Dermis microvascular lymphatic vessel endothelial cell (primary cell): ENCODE data around the gene GSTA4. TPM values are rescaled to one million over a fixed set of nuclear protein-coding genes. Genes with fewer than 3 reads are reported as not detected.

Experiments used
- total RNA-seq: library from RNA; depleted of rRNA; stranded (reverse); fragments of >200 nt; gene quantifications from 2 replicates; pipeline ENCODE4 v1.2.1, GENCODE V29; 2014

Gene GSTA4
- total RNA-seq, 1 donor from 2014 or later: 15.7 TPM

Other genes starting within 250 kb of the GSTA4 start
- gene GSTA2, start 231.8 kb downstream of the GSTA4 start, total RNA-seq: not detected in 2 replicates
- not detected in 2 replicates for gene GSTA1, start 191.5 kb downstream of the GSTA4 start, total RNA-seq
- not detected in 2 replicates for gene GSTA5, start 154.5 kb downstream of the GSTA4 start, total RNA-seq
- gene GSTA3, start 85.6 kb downstream of the GSTA4 start, total RNA-seq: not detected in 2 replicates
- gene CILK1, start 66.5 kb upstream of the GSTA4 start, total RNA-seq: 3.7 and 4.2 TPM in 2 replicates
- 18.9 and 33.1 TPM in 2 replicates for gene FBXO9, start 70.1 kb upstream of the GSTA4 start, total RNA-seq
- under 0.01 TPM in 2 replicates for gene GCM1, start 153.6 kb upstream of the GSTA4 start, total RNA-seq